Natural killer cell (primary cell): Measurements from ENCODE around the gene MSS51. TPM values are rescaled to one million over a fixed set of nuclear protein-coding genes. Genes with fewer than 3 reads are reported as not detected.
"Not testable (repeated sequence)": the region's sequence is repeated elsewhere in the genome, so short reads cannot be mapped to it uniquely, and the experiment has no call there.

Experiments
- ATAC-seq, 3 donors: fragments of 150-1000 bp in 2 of 3; fragments of 200-7000 bp in 1 of 3; cut with Tn5 transposase; 1 replicate in 1 of 3; 2 replicates in 2 of 3; pipeline ENCODE4 v1.10.0; 2021; ENCODE audit warnings: mild to moderate bottlenecking in 2 of 3, moderate library complexity in 2 of 3
- DNase-seq, 2 donors: peaks; one replicate each; pipeline versions ENCODE4 v3.0.0 to v3.0.0-alpha.2; 2013 to 2021; ENCODE audit warnings: mixed read lengths in 1 of 2
- H3K27ac ChIP-seq: one replicate; pipeline ENCODE4 v1.5.1; 2013; ENCODE audit warnings: mild to moderate bottlenecking, low read length
- H3K27me3 ChIP-seq: one replicate; pipeline ENCODE4 v1.6.1; 2013; ENCODE audit warnings: low read length; ENCODE audit not compliant: control insufficient read depth, insufficient read depth
- H3K36me3 ChIP-seq: one replicate; pipeline ENCODE4 v1.6.1; 2013; ENCODE audit warnings: low read length; ENCODE audit not compliant: control insufficient read depth, insufficient read depth
- H3K4me1 ChIP-seq: one replicate; pipeline ENCODE4 v1.6.1; 2013; ENCODE audit warnings: low read length; ENCODE audit not compliant: control insufficient read depth, insufficient read depth
- H3K4me3 ChIP-seq: one replicate; pipeline ENCODE4 v1.5.1; 2013; ENCODE audit warnings: low read length
- H3K9me3 ChIP-seq: one replicate; pipeline ENCODE4 v1.6.1; 2013; ENCODE audit warnings: low read length; ENCODE audit not compliant: control insufficient read depth, insufficient read depth
- H3K27ac Mint-ChIP-seq, 2 donors: one replicate each; pipeline ENCODE4 v1.8.0; 2022; ENCODE audit warnings: mild to moderate bottlenecking in 2 of 2, mixed read lengths in 2 of 2, moderate library complexity in 1 of 2
- H3K27me3 Mint-ChIP-seq, 2 donors: one replicate each; pipeline ENCODE4 v1.8.0; 2022; ENCODE audit warnings: low read depth in 2 of 2, mixed read lengths in 2 of 2
- H3K36me3 Mint-ChIP-seq: one replicate; pipeline ENCODE4 v1.8.0; 2022; ENCODE audit warnings: mixed read lengths
- H3K4me1 Mint-ChIP-seq, 2 donors: one replicate each; pipeline ENCODE4 v1.8.0; 2022; ENCODE audit warnings: mixed read lengths in 2 of 2
- H3K4me3 Mint-ChIP-seq: one replicate; pipeline ENCODE4 v1.8.0; 2022; ENCODE audit warnings: mild to moderate bottlenecking, moderate library complexity, mixed read lengths
- H3K9me3 Mint-ChIP-seq, 2 donors: one replicate each; pipeline ENCODE4 v1.8.0; 2022; ENCODE audit warnings: mixed read lengths in 2 of 2
- WGBS: methylation state at CpG from one replicate; pipeline ENCODE4 v1.1.7; 2013; ENCODE audit warnings: missing lambda C conversion rate; ENCODE audit not compliant: insufficient coverage; 5-methylcytosine and 5-hydroxymethylcytosine counted together
- intact Hi-C: fragments of 100-400 bp; cut with micrococcal nuclease; formaldehyde crosslinking; loops from one replicate; pipeline ENCODE4 v1.14.2; 2022
- total RNA-seq, 4 donors: library from RNA; stranded (reverse); fragments of 120-200 nt in 1 of 4; gene quantifications; one replicate each; pipeline versions ENCODE4 v1.2.3 to v1.2.4, GENCODE V29; 2013 to 2022
- TF ChIP-seq, protein P1 (sequence below): fragments of 200-600 bp; IDR thresholded peaks from one replicate; pipeline ENCODE4 v1.8.0; 2022; ENCODE audit warnings: antibody characterized with exemption

Gene MSS51
- total RNA-seq, 3 donors from 2014 or later (not counting 1 experiment from before 2014, with no cell fraction given), result 3.1 to 4.8 (median 4.5) TPM

DNA sequence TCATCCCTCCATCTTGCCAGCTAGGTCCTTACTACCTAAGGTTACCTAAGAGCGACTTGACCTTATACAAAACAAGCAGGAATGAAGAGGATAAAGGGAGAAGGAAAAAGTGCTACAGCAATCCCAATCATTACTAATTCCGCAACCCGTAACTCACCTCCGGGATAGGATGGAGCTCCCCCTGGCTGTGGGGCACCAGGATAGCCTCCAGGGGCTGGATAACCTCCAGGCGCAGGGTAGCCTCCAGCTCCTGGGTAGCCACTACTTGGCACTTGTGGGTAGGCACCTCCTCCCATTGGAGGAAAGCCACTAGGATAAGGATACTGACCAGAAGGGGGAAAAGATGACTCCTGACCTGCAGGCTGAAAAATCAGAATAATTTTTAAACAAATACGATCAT is 35.3 kb downstream of the MSS51 start:
- Histone ChIP-seq H3K36me3 (peaks cover 33% of the 10 kb centered on the region), H3K27me3 (no peaks in the 10 kb centered on the region), H3K27ac (no peak overlapping the region), H3K4me3 (no peak overlapping the region), H3K9me3 (no peaks in the 10 kb centered on the region), H3K4me1 (no peaks in the 10 kb centered on the region)
- WGBS, result 98% methylated on average over 5 of the region's 6 CpGs
- Mint-ChIP-seq H3K9me3 (no peaks in the 10 kb centered on the region), H3K4me1 (peaks cover 6 to 14% of the 10 kb centered on the region in 2 donors), H3K36me3 (no peaks in the 10 kb centered on the region), H3K27me3 (no peaks in the 10 kb centered on the region), H3K27ac (peak overlapping the region in 1 of 2 donors; percentile 29), H3K4me3 (no peak overlapping the region)
- TF ChIP-seq, protein P1, sequence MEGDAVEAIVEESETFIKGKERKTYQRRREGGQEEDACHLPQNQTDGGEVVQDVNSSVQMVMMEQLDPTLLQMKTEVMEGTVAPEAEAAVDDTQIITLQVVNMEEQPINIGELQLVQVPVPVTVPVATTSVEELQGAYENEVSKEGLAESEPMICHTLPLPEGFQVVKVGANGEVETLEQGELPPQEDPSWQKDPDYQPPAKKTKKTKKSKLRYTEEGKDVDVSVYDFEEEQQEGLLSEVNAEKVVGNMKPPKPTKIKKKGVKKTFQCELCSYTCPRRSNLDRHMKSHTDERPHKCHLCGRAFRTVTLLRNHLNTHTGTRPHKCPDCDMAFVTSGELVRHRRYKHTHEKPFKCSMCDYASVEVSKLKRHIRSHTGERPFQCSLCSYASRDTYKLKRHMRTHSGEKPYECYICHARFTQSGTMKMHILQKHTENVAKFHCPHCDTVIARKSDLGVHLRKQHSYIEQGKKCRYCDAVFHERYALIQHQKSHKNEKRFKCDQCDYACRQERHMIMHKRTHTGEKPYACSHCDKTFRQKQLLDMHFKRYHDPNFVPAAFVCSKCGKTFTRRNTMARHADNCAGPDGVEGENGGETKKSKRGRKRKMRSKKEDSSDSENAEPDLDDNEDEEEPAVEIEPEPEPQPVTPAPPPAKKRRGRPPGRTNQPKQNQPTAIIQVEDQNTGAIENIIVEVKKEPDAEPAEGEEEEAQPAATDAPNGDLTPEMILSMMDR, result no peak
- ATAC-seq (no peak), DNase-seq (no peak)
- intact Hi-C loops, result no loop called here

DNA sequence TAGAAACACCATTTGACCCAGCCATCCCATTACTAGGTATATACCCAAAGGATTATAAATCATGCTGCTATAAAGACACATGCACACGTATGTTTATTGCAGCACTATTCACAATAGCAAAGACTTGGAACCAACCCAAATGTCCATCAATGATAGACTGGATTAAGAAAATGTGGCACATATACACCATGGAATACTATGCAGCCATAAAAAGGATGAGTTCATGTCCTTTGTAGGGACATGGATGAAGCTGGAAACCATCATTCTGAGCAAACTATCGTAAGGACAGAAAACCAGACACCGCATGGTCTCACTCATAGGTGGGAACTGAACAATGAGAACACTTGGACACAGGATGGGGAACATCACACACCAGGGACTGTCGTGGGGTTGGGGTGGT is 39.0 kb downstream of the MSS51 start:
- H3K9me3 ChIP-seq, H3K27me3 Mint-ChIP-seq, H3K9me3 Mint-ChIP-seq, H3K36me3 Mint-ChIP-seq, DNase-seq, H3K4me3 ChIP-seq, H3K27ac Mint-ChIP-seq, intact Hi-C loops, ATAC-seq, H3K27ac ChIP-seq, H3K4me1 ChIP-seq, H3K4me1 Mint-ChIP-seq, H3K27me3 ChIP-seq, H3K4me3 Mint-ChIP-seq: not testable (repeated sequence)
- WGBS, result 93% methylated on average over 3 of the region's 4 CpGs
- H3K36me3 ChIP-seq, result peaks cover 37% of the 10 kb centered on the region

DNA sequence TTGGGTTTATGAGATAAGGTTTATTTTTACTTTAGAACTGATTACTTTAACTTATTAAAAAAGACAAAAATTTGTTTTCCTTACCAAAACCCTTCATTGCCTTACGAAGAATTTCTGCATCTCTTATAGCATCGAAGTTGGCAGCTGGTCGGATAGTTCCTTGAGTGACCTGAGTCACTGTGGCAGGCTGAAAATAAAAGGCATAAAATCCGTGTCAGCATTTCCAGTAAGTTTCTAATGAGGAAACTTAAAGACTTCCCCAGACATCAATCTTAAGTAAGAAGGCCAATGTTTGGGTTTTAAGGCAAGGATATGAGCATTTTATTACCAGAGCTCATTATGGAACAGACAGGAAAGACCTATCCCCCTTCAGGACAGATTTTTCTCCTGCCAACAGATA is 45.1 kb downstream of the MSS51 start:
- Histone ChIP-seq H3K9me3 (no peaks in the 10 kb centered on the region), H3K27ac (no peak overlapping the region), H3K4me3 (no peak overlapping the region), H3K27me3 (no peaks in the 10 kb centered on the region), H3K36me3 (peaks cover 57% of the 10 kb centered on the region), H3K4me1 (no peaks in the 10 kb centered on the region)
- Mint-ChIP-seq H3K36me3 (peaks cover 12% of the 10 kb centered on the region), H3K4me3 (no peak overlapping the region), H3K4me1 (peaks cover 0 to 4% of the 10 kb centered on the region in 2 donors), H3K27me3 (no peaks in the 10 kb centered on the region), H3K9me3 (no peaks in the 10 kb centered on the region), H3K27ac (no peak overlapping the region)
- 95% methylated on average over 4 of the region's 4 CpGs for WGBS
- DNase-seq (no peak), ATAC-seq (no peak)
- TF ChIP-seq, protein P1, result no peak
- intact Hi-C loops, result no loop called here

DNA sequence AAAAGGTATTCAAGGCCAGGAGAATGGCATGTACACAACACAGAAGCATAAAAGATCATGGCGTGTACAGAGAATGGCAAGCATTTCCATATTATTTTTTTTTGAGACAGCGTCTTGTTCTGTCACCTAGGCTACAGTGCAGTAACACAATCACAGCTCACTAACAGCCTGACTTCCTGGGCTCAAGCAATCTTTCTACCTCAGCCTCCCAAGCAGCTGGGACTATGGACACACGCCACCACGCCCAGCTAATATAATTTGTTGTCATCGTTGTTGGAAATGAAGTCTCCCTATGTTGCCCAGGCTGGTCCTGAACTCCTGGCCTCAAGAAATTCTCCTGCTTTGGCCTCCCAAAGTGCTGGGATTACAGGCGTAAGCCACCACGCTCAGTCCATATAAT is 46.8 kb downstream of the MSS51 start:
- Mint-ChIP-seq H3K27ac (no peak overlapping the region), H3K36me3 (peaks cover 18% of the 10 kb centered on the region)

More for the DNA sequence above, 46.8 kb downstream of the MSS51 start:
- H3K27ac ChIP-seq, result no peak overlapping the region
- H3K27me3 Mint-ChIP-seq, result no peaks in the 10 kb centered on the region
- 98% methylated on average over 7 of the region's 7 CpGs for WGBS
- H3K4me3 ChIP-seq, result no peak overlapping the region
- DNase-seq (no peak), ATAC-seq (no peak)
- H3K36me3 ChIP-seq, result peaks cover 70% of the 10 kb centered on the region
- TF ChIP-seq, protein P1, result no peak
- no peak overlapping the region for H3K4me3 Mint-ChIP-seq
- H3K4me1 ChIP-seq, result no peaks in the 10 kb centered on the region
- no peaks in the 10 kb centered on the region for H3K9me3 ChIP-seq
- H3K9me3 Mint-ChIP-seq, result no peaks in the 10 kb centered on the region
- intact Hi-C loops, result no loop called here
- H3K4me1 Mint-ChIP-seq, result peaks cover 0 to under 1% of the 10 kb centered on the region in 2 donors
- H3K27me3 ChIP-seq, result no peaks in the 10 kb centered on the region
